ENCODE measurements around the gene ACE2. TPM values are rescaled to one million over a fixed set of nuclear protein-coding genes. Genes with fewer than 3 reads are reported as not detected.

The ACE2 gene
- total RNA-seq, 1 donor from 2014 or later, result 2.6 TPM

DNA sequence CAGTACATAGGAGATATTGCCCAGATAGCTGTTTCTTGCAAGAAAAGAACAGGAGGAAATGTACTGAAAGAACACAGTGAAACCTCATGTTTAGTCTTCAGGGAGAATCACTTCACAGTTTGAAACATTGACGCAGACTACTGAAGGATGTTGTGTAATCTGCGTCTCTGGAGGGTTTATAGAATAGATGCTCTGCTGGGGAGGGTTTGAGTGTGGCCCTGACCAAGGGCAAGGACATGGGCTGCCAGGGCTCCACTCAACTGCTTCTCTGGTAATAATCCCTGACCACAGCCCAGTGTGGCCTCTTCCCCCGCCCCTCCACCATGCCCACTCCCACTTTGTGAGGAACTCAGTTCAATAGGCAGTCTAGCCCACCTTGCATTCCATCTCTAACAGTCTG is 15.8 kb upstream of the ACE2 start:
- no peaks in the 10 kb centered on the region for H3K27me3 ChIP-seq (ENCODE audit: low read depth)
- no peak overlapping the region for H3K27ac ChIP-seq
- TF ChIP-seq, protein P1, sequence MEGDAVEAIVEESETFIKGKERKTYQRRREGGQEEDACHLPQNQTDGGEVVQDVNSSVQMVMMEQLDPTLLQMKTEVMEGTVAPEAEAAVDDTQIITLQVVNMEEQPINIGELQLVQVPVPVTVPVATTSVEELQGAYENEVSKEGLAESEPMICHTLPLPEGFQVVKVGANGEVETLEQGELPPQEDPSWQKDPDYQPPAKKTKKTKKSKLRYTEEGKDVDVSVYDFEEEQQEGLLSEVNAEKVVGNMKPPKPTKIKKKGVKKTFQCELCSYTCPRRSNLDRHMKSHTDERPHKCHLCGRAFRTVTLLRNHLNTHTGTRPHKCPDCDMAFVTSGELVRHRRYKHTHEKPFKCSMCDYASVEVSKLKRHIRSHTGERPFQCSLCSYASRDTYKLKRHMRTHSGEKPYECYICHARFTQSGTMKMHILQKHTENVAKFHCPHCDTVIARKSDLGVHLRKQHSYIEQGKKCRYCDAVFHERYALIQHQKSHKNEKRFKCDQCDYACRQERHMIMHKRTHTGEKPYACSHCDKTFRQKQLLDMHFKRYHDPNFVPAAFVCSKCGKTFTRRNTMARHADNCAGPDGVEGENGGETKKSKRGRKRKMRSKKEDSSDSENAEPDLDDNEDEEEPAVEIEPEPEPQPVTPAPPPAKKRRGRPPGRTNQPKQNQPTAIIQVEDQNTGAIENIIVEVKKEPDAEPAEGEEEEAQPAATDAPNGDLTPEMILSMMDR (IDR thresholded peaks at IDR 0.05), result no peak
- DNase-seq (no peak), ATAC-seq (peak in 1 of 2 donors; percentile 59)
- no peaks in the 10 kb centered on the region for H3K9me3 ChIP-seq
- intact Hi-C loops (cut with DNase I), result no loop called here
- no peak overlapping the region for H3K4me3 ChIP-seq
- no peaks in the 10 kb centered on the region for H3K4me1 ChIP-seq
- H3K36me3 ChIP-seq, result no peaks in the 10 kb centered on the region

DNA sequence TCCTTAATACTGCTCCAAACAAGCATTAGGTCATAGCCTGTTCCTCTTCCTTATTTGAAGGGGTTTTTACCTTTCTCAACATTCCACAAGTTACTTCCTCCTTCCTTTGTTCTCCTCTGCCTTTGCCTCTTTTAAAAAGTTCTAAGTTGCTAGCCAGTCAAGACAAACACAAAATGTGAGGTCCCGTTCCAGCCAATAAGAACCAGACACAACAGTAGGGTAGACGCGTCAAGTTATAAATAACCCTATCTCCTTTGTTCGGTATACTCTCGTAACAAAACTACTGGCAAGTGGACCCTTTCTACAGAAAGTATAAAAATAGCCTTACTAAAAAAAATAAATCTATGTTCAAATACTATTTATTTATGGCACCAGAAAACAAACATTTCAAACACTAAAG is 6.3 kb upstream of the ACE2 start:
- intact Hi-C loops (cut with DNase I), result no loop called here
- H3K27ac ChIP-seq, result no peak overlapping the region
- no peak for DNase-seq
- no peak for ATAC-seq
- no peak overlapping the region for H3K4me3 ChIP-seq
- no peaks in the 10 kb centered on the region for H3K4me1 ChIP-seq
- no peaks in the 10 kb centered on the region for H3K27me3 ChIP-seq (ENCODE audit: low read depth)
- no peaks in the 10 kb centered on the region for H3K9me3 ChIP-seq
- H3K36me3 ChIP-seq, result no peaks in the 10 kb centered on the region
- TF ChIP-seq, protein P1 (IDR thresholded peaks at IDR 0.05), result no peak

DNA sequence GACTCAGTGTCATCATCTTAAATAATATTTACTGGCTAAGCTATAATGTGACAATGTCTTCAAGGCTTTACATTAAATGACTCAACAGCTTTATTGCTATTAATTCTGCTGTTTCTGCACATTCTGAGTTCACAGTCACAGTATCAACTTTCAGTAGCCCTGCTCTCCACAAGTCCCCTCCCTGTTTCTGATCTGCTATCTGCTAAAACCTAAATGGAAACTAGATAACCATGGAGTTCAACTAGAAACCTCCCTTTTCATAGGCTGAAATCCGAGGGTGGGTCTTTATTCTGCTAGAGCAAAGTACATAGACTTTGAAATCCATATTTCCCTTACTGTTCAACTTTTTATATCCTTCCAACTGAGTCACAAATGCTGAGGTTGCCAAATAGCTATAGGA is 5.4 kb upstream of the ACE2 start:
- H3K27ac ChIP-seq, result no peak overlapping the region
- intact Hi-C loops (cut with DNase I), result no loop called here
- TF ChIP-seq, protein P1 (IDR thresholded peaks at IDR 0.05), result no peak
- ATAC-seq (no peak), DNase-seq (no peak)
- H3K27me3 ChIP-seq (ENCODE audit: low read depth), result no peaks in the 10 kb centered on the region
- no peak overlapping the region for H3K4me3 ChIP-seq
- H3K4me1 ChIP-seq, result no peaks in the 10 kb centered on the region
- H3K9me3 ChIP-seq, result no peaks in the 10 kb centered on the region
- H3K36me3 ChIP-seq, result no peaks in the 10 kb centered on the region

DNA sequence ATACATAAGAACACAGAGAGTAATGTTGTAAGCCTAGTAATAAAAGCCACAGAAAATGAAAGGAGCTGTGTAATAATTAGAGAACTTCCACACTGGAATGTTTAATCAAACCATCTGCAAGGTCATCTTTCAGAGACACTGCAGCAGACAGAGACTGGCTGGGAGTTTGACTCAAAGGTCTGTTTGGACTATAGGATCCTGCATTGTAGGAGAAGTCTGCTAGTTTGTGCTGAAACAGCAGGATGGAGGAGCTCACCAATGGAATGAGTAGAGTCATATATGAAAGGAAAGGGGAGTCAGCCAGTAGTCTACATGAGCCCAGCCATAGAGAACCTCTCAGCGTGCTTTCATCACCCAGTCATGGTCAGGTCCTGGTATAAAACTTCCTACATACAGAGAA is 4.5 kb upstream of the ACE2 start:
- Histone ChIP-seq H3K27me3 (ENCODE audit: low read depth) (no peaks in the 10 kb centered on the region), H3K9me3 (no peaks in the 10 kb centered on the region), H3K36me3 (no peaks in the 10 kb centered on the region), H3K4me3 (no peak overlapping the region), H3K27ac (no peak overlapping the region), H3K4me1 (no peaks in the 10 kb centered on the region)
- TF ChIP-seq, protein P1 (IDR thresholded peaks at IDR 0.05), result no peak
- no peak for ATAC-seq
- intact Hi-C loops (cut with DNase I), result no loop called here
- DNase-seq, result no peak

DNA sequence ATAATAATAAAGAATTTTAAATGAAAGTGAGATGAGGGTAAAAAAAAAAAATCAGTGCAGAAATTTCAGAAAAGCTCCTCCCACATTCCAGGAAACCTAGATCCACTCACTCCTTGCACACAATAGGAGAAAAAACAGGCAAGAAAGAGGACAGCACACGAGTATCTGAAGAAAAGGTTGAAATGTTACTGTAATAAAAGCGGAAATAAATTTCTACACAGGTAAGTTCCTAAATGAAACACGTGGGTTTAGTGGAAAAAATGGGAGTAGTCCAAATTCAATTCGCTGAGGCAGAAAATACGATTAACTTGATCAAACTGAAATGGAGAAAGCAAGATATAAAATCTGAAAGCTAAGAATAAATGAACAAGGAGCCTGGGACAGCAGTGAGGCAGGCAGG is 2.0 kb upstream of the ACE2 start:
- intact Hi-C loops (cut with DNase I), result no loop called here
- Histone ChIP-seq H3K27ac (no peak overlapping the region), H3K36me3 (no peaks in the 10 kb centered on the region), H3K9me3 (no peaks in the 10 kb centered on the region), H3K27me3 (ENCODE audit: low read depth) (no peaks in the 10 kb centered on the region), H3K4me3 (no peak overlapping the region), H3K4me1 (no peaks in the 10 kb centered on the region)
- DNase-seq (no peak), ATAC-seq (no peak)
- TF ChIP-seq, protein P1 (IDR thresholded peaks at IDR 0.05), result no peak

DNA sequence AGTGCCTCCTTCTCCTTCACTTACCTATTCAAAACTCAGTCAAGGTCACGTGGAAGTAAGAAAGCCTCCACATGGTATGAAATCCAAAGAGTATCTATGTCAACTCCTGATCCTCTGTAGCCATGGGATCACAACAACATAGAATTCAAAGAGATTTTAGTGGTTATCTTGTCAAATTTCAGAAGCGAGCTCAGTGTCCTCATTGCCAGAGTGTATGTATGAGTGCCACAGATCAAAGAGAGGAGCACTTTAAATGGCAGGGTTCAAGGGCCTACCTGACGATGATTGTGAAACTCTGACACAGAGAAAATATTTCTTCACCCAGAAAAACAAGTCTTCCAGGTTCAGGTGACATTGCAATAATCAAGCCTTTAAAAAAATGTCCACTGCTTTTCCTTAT is 1.2 kb upstream of the ACE2 start:
- Histone ChIP-seq H3K4me3 (no peak overlapping the region), H3K27me3 (ENCODE audit: low read depth) (no peaks in the 10 kb centered on the region), H3K36me3 (no peaks in the 10 kb centered on the region), H3K4me1 (no peaks in the 10 kb centered on the region), H3K9me3 (no peaks in the 10 kb centered on the region), H3K27ac (no peak overlapping the region)
- intact Hi-C loops (cut with DNase I), result no loop called here
- ATAC-seq, result peak; percentile 46 to 70
- no peak for DNase-seq
- TF ChIP-seq, protein P1 (IDR thresholded peaks at IDR 0.05), result no peak

All from lower lobe of right lung (tissue), 2 donors.